Measurements from ENCODE around the gene TAB3.
A peak's percentile ranks its signal among the peaks of the same experiment; 100 is the strongest.

TAB3 gene

GRCh38 chrX:30889147-30890140 is at the start of gene TAB3:
TAB3 (minus strand) TSS chrX:30889254; CDS start chrX:30859588, 29,666 bp downstream.
- DNase-seq (ENCODE audit: low read depth in 2 of 3, low spot score in 2 of 3) = peak; percentile 49 to 79 (median 67)

- DNase-seq (ENCODE audit: low read depth in 2 of 3, low spot score in 2 of 3) = no peak
These were observed 49.2 kb upstream of the TAB3 start for GRCh38 chrX:30938295-30938694.

GRCh38 chrX:30935985-30936384 is 46.9 kb upstream of the TAB3 start:
- DNase-seq (ENCODE audit: low read depth in 2 of 3, low spot score in 2 of 3) = no peak

- no peak for DNase-seq (ENCODE audit: low read depth in 2 of 3, low spot score in 2 of 3)
These were observed 42.9 kb upstream of the TAB3 start for GRCh38 chrX:30931920-30932319.

GRCh38 chrX:30930679-30931078 is 41.6 kb upstream of the TAB3 start:
- no peak for DNase-seq (ENCODE audit: low read depth in 2 of 3, low spot score in 2 of 3)

GRCh38 chrX:30930143-30930542 is 41.1 kb upstream of the TAB3 start:
- DNase-seq (ENCODE audit: low read depth in 2 of 3, low spot score in 2 of 3) = no peak

GRCh38 chrX:30920271-30920670 is 31.2 kb upstream of the TAB3 start:
- no peak for DNase-seq (ENCODE audit: low read depth in 2 of 3, low spot score in 2 of 3)

GRCh38 chrX:30918480-30918879 is 29.4 kb upstream of the TAB3 start:
- no peak for DNase-seq (ENCODE audit: low read depth in 2 of 3, low spot score in 2 of 3)

- no peak for DNase-seq (ENCODE audit: low read depth in 2 of 3, low spot score in 2 of 3)
These were observed 24.4 kb upstream of the TAB3 start for GRCh38 chrX:30913492-30913891.

GRCh38 chrX:30910124-30910860 is 21.2 kb upstream of the TAB3 start:
- no peak for DNase-seq (ENCODE audit: low read depth in 2 of 3, low spot score in 2 of 3)

- no peak for DNase-seq (ENCODE audit: low read depth in 2 of 3, low spot score in 2 of 3)
These were observed 17.7 kb upstream of the TAB3 start for GRCh38 chrX:30906726-30907125.

GRCh38 chrX:30905321-30905720 is 16.3 kb upstream of the TAB3 start:
- DNase-seq (ENCODE audit: low read depth in 2 of 3, low spot score in 2 of 3) = no peak

- no peak for DNase-seq (ENCODE audit: low read depth in 2 of 3, low spot score in 2 of 3)
These were observed 15.6 kb upstream of the TAB3 start for GRCh38 chrX:30904632-30905031.

GRCh38 chrX:30904186-30904585 is 15.1 kb upstream of the TAB3 start:
- no peak for DNase-seq (ENCODE audit: low read depth in 2 of 3, low spot score in 2 of 3)

GRCh38 chrX:30900227-30900626 is 11.2 kb upstream of the TAB3 start:
- DNase-seq (ENCODE audit: low read depth in 2 of 3, low spot score in 2 of 3) = no peak

GRCh38 chrX:30898886-30899285 is 9.8 kb upstream of the TAB3 start:
- DNase-seq (ENCODE audit: low read depth in 2 of 3, low spot score in 2 of 3) = no peak

- no peak for DNase-seq (ENCODE audit: low read depth in 2 of 3, low spot score in 2 of 3)
These were observed 6.3 kb upstream of the TAB3 start for GRCh38 chrX:30895370-30895769.

- DNase-seq (ENCODE audit: low read depth in 2 of 3, low spot score in 2 of 3) = no peak
These were observed 4.2 kb upstream of the TAB3 start for GRCh38 chrX:30893206-30893605.

- no peak for DNase-seq (ENCODE audit: low read depth in 2 of 3, low spot score in 2 of 3)
These were observed 3.5 kb upstream of the TAB3 start for GRCh38 chrX:30892591-30892990.

- DNase-seq (ENCODE audit: low read depth in 2 of 3, low spot score in 2 of 3) = peak in 1 of 3 experiments; percentile 11
These were observed 418 bp downstream of the TAB3 start for GRCh38 chrX:30888526-30889146.

- DNase-seq (ENCODE audit: low read depth in 2 of 3, low spot score in 2 of 3) = no peak
These were observed 1.3 kb downstream of the TAB3 start for GRCh38 chrX:30887721-30888120.

GRCh38 chrX:30887288-30887687 is 1.8 kb downstream of the TAB3 start:
- no peak for DNase-seq (ENCODE audit: low read depth in 2 of 3, low spot score in 2 of 3)
